Left renal pelvis (tissue), 4 donors: ENCODE measurements around the gene DMGDH. TPM values are rescaled to one million over a fixed set of nuclear protein-coding genes. Genes with fewer than 3 reads are reported as not detected.

ENCODE experiments used
- DNase-seq, 4 donors: peaks; one replicate each; pipeline ENCODE4 v3.0.0-alpha.2; 2013; ENCODE audit warnings: low read depth in 4 of 4, low spot score in 3 of 4
- polyA plus RNA-seq, 4 donors: library from polyadenylated mRNA; unstranded; fragments of 120-200 nt; gene quantifications; one replicate each; pipeline ENCODE4 v1.2.1, GENCODE V29; 2013; ENCODE audit not compliant: insufficient read length in 4 of 4

The DMGDH gene
- polyA plus RNA-seq, 4 donors = 3.5 to 22.2 (median 17.5) TPM

- no peak for DNase-seq
Measured at GRCh38 chr5:79074641-79075040, 5.2 kb upstream of the DMGDH start.

GRCh38 chr5:79070350-79070667, 835 bp upstream of the DMGDH start:
- DNase-seq = peak in 2 of 4 donors; percentile 26 to 29

DNA sequence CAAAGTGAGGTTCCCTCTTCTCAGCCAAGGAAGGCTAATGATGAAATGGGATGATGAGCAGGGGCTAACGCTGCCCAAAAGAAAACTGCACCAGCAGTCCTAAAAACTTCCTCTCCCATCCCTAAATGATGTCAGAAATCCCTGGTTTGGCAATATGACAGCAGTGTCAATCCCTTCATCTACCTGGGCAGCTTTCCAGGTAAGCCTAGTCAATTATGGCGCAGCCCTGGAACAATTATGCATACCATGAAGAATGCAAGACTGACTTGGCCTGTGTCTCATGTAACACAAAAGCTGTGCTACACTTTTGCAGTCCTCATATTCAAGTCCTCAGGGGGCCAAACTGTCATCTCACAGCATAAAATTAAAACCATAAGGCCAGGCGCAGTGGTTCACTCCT, 7.0 kb downstream of the DMGDH start:
- DNase-seq = no peak

DNA sequence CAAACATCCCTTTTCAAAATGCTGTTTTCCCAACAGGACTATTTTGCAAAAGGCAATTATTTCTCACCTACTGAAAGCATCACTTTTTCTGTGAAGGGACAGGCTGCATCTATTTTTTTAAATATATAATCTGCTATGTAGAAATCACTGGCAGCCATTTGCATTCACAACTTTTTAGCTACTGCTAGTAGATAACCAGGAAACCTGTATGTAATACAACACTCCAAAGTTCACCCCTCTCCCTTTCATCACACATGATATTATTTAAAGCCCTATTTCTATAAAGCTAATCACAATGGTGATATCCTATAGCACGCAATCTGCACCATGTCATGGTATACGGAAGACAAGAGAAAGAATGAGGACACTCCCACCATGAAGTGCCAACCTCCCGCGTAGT, 9.8 kb downstream of the DMGDH start:
- no peak for DNase-seq

- DNase-seq = no peak
Measured at GRCh38 chr5:79056847-79057246, 12.6 kb downstream of the DMGDH start.

- DNase-seq = no peak
Measured at GRCh38 chr5:79055017-79055416, 14.5 kb downstream of the DMGDH start.

GRCh38 chr5:79053321-79053720, 16.2 kb downstream of the DMGDH start:
- no peak for DNase-seq

DNA sequence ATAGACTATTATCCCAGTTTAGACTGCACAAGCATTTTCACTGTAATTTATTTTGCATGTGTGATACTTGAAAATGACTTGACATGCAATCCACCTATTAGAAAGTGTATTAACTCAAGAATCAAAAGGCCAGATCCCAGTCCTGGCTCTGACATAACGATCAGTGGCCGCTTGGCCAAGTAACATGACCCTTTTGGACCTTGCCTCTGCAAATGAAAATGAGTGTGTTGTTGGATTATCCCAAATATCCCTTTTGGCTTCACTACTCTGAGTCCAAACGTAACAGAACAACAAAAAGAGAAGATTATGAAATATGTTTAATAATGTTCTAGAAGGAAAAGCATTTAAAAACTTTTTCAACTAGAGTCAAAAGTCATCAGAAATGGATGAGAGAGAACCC, 19.0 kb downstream of the DMGDH start:
- DNase-seq = no peak

DNA sequence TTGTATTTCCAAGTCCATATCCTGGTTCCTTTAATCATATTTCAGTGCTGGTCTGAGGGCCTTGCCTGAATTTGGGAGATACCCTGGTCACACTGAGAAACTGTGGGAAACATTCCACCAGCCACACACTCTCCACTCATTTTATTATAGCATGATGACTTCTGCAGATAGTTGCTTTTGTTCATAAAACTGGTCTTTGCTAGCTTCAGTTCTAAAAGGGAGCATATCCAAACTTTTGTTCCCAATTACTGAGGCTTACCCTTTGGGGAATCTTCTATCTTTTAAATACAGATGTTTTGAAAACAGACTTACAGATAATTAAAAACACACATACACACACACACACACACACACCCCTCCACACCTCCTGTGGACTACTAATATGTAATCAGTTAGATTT, 21.0 kb downstream of the DMGDH start:
- DNase-seq = no peak

DNA sequence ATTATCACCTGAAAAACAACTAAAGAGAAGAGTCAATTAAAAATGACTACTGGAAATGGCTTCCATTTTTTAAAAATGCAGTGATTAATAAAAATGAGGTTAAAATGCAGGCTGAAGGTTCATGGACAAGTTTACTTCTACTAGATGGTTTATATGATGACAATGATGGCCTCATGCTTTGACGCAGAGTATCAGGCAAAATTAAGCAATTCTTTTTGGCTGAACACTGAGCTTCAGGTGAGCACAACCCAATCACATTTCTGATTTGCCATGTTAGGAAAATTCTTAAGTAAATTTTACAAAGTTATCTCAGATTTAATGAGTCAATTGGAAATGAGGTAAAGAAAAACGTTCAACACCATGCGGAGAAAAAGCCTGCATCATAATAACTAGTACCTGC, 22.3 kb downstream of the DMGDH start:
- DNase-seq = no peak

DNA sequence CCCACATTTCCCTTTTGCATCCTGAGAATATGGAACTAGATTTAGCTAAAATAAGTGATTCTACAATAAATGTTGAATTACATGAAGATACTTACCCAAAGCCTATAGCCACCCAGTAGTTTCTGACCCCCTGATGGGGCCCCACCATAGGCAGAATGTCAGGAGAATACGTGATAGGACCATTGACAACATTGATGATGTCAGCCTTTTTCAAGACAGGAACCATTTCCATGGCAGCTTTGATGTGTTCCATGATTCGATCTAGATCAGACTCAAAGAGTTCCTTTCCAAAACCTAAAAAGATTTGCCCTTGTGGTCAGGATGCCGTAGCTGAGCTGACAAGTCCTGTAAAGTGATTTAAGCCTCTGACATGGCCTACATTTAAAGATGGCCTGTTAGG, 27.3 kb downstream of the DMGDH start:
- no peak for DNase-seq

DNA sequence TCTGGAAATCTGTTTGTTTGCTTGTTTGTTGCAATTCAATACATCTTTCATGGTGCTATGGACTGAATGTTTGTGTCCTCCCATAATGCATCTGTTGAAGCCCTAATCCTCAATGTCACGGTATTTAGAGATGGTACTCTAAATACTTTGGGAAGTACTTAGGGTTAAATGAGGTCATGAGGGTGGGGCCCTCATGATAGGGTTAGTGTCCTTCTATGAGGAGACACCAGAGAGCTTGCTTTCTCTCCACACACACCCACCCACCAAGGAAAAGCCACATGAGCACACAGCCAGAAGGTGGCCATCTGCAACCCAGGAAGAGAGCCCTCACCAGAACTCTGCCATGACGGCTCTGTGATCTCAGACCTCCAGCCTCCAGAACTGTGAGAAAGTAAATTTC, 32.7 kb downstream of the DMGDH start:
- no peak for DNase-seq

GRCh38 chr5:79035237-79035636, 34.2 kb downstream of the DMGDH start:
- no peak for DNase-seq

GRCh38 chr5:79032782-79033181, 36.7 kb downstream of the DMGDH start:
- no peak for DNase-seq

DNA sequence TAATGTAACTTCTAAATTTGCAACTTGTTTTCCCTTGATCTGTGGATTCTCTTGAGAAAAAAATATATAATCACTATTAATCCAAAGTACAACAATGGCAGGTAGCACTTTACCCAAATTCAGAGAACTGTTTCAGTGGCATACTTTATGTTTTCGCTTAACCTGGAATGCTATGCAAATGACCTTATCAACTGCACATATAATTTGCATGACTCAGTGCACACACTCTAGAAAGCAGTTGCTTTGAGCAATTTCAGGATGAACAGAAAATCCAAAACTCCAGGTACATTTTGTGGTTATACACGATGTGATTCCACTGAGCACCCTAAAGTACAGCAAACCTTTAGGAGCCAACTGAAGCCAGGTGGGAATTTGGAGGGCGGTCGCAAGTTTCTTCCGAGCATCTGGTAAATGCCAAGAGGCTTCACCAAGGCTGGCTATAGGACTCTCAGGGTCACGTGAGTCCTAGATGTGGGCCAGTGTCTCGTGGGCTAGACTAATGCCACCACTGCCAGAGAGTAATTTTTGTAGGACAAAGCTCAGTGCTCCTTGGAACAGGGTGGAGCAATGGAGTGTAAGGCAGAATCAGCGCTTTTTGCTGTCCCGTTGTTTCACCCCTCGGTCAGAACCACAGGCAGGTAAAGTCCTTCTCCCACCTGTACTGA, 37.3 kb downstream of the DMGDH start:
- DNase-seq = no peak

GRCh38 chr5:79031485-79031867, 38.0 kb downstream of the DMGDH start:
- DNase-seq = peak in 1 of 4 donors; percentile 18

- DNase-seq = peak; percentile 36 to 59 (median 46)
Measured at GRCh38 chr5:79030663-79031484, 38.6 kb downstream of the DMGDH start.

DNA sequence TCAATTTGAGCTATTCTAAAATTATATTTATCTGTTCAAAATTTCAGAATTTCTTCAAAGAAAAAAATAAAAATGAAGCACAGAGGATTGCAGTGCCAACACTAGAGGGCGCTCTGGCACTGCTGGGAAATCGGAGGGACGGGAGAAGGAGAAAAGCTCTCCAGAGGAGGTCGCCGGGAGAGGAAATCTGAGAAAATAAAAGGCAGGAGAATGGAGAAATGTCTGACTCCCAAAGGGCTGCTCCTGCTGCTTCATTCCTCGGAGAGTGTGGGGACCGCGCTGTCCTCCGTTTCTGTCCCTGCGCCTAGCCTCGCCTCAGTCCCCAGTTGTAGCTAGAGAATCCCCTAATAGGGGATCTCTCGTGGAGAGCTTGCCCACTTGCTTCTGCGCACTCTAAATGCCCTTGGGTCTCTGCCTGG, 44.4 kb downstream of the DMGDH start:
- DNase-seq = peak; percentile 39 to 66 (median 52)

- no peak for DNase-seq
Measured at GRCh38 chr5:79023947-79024346, 45.5 kb downstream of the DMGDH start.

DNA sequence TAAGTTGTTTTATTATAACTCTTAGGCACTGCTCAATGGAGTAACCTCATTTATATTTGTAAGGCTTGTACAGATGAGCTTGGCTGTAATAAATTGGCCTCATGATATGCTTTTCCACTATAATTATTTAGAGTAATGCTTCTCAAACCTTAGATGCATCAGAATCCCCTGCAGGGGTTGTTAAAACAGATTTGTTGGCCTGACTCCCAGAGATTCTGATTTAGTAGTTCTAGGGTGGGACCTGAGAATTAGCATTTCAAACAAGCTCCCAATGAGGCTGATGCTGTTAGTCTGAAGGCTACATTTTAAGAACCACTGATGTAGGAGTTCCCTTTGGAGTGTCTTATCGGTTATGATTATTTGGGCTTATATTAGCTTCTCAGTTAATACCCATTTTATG, 46.1 kb downstream of the DMGDH start:
- no peak for DNase-seq

DNA sequence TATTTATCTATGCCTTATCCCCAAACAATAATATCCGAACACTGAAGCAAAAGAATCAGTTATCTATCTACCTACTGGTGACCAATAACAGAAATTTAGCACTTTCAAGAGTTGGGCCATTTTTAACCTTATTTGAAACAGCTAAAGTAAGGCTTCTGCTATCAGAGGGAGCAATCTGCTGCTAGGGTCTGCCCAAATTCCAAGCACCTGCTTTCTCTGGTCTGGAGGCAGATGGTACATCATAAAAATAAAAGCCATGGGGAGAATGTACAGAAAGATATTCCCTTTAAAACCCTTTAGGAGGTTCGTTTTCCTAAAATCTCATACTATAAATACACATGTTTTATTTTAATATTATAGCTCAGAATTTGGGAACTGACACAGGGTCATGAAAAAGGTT, 46.7 kb downstream of the DMGDH start:
- no peak for DNase-seq

- DNase-seq = no peak
Measured at GRCh38 chr5:79021753-79022152, 47.7 kb downstream of the DMGDH start.
